ENCODE data around the gene XAGE1B.

DNA sequence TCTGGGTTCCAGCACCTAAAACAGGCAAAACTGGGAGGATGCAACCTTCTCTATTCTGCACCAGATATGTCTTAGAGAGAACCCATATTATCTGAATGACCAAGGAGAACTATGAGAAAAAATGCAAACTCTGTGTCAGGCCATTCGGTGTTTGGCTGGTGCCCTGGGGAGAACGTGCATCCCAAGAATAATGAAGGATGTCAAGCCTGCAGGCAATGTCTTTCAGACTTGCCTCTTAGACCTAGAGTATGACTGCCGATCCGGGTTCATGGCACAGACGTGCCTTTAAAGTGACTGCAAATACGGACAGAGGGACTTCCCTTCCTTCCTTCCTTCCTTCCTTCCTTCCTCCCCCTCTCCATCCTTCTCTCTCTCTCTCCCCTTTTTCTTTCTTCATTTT is 6.9 kb downstream of the XAGE1B start:
- TF ChIP-seq, protein P1, sequence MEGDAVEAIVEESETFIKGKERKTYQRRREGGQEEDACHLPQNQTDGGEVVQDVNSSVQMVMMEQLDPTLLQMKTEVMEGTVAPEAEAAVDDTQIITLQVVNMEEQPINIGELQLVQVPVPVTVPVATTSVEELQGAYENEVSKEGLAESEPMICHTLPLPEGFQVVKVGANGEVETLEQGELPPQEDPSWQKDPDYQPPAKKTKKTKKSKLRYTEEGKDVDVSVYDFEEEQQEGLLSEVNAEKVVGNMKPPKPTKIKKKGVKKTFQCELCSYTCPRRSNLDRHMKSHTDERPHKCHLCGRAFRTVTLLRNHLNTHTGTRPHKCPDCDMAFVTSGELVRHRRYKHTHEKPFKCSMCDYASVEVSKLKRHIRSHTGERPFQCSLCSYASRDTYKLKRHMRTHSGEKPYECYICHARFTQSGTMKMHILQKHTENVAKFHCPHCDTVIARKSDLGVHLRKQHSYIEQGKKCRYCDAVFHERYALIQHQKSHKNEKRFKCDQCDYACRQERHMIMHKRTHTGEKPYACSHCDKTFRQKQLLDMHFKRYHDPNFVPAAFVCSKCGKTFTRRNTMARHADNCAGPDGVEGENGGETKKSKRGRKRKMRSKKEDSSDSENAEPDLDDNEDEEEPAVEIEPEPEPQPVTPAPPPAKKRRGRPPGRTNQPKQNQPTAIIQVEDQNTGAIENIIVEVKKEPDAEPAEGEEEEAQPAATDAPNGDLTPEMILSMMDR (conservative IDR thresholded peaks at IDR 0.05): no peak
- TF ChIP-seq ZFX (IDR thresholded peaks at IDR 0.05): no peak
